Activated CD8-positive, alpha-beta T cell treated with anti-CD3 and anti-CD28 coated beads, Interleukin-2, amount 10 ng/mL, durations not matched to agents 7 days and 5 days (primary cell): ENCODE measurements around the gene VTN. TPM values are rescaled to one million over a fixed set of nuclear protein-coding genes. Genes with fewer than 3 reads are reported as not detected.

Experiments
- ATAC-seq: fragments of 150-1000 bp; cut with Tn5 transposase; one replicate; pipeline ENCODE4 v1.10.0; 2021; ENCODE audit warnings: moderate library complexity
- CTCF ChIA-PET: fragments of 350-600 bp; sonication (Branson Sonifier 250); formaldehyde crosslinking; loops from one replicate; lab custom pipeline; 2021; ENCODE audit warnings: antibody characterized with exemption; lab: Charles Lee
- POLR2A ChIA-PET: fragments of 350-600 bp; sonication (Branson Sonifier 250); formaldehyde crosslinking; loops from one replicate; lab custom pipeline; 2021; ENCODE audit warnings: antibody characterized with exemption; lab: Charles Lee
- DNase-seq: peaks from one replicate; pipeline ENCODE4 v3.0.0-alpha.2; 2020
- H3K27ac Mint-ChIP-seq: one replicate; pipeline ENCODE4 v1.8.0; 2021; ENCODE audit warnings: mild to moderate bottlenecking, mixed read lengths
- H3K27me3 Mint-ChIP-seq: one replicate; pipeline ENCODE4 v1.8.0; 2021; ENCODE audit warnings: low read depth, mixed read lengths
- H3K36me3 Mint-ChIP-seq: one replicate; pipeline ENCODE4 v1.8.0; 2021; ENCODE audit warnings: low read depth, mixed read lengths
- H3K4me1 Mint-ChIP-seq: one replicate; pipeline ENCODE4 v1.8.0; 2021; ENCODE audit warnings: low read depth, mixed read lengths
- H3K4me3 Mint-ChIP-seq: one replicate; pipeline ENCODE4 v1.8.0; 2021; ENCODE audit warnings: mild to moderate bottlenecking, mixed read lengths
- H3K9me3 Mint-ChIP-seq: one replicate; pipeline ENCODE4 v1.8.0; 2022; ENCODE audit warnings: mixed read lengths; ENCODE audit not compliant: insufficient read depth
- total RNA-seq, 2 experiments: library from RNA; stranded (reverse); gene quantifications; one replicate each; pipeline ENCODE4 v1.2.3, GENCODE V29; 2021

The VTN gene
- total RNA-seq, 2 experiments from 2014 or later: not detected

DNA sequence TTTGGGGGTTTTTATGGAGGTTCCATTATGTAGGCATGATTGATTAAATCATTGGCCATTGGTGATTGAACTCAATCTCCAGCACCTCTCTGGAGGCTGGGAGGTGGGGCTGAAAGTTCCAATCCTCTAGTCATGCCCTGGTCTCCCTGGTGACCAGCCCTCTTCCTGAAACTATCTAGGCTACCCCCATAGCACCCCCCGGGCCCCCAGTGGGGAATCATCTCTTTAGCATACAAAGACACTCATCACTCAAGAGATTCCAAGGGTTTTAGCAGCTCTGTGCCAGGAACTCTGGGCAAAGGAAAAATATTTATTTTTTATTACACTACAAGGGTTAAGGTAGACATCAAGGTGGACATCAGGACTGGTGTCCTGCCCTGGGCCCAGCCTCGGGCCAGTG lies 25.3 kb upstream of the VTN start:
- Mint-ChIP-seq H3K36me3 (peaks cover 16% of the 10 kb centered on the region), H3K4me3 (no peak overlapping the region), H3K27me3 (no peaks in the 10 kb centered on the region), H3K9me3 (no peaks in the 10 kb centered on the region), H3K27ac (no peak overlapping the region), H3K4me1 (peaks cover 5% of the 10 kb centered on the region)
- ATAC-seq: no peak
- no peak for DNase-seq
- POLR2A ChIA-PET: no interaction called here
- CTCF ChIA-PET: no interaction called here

DNA sequence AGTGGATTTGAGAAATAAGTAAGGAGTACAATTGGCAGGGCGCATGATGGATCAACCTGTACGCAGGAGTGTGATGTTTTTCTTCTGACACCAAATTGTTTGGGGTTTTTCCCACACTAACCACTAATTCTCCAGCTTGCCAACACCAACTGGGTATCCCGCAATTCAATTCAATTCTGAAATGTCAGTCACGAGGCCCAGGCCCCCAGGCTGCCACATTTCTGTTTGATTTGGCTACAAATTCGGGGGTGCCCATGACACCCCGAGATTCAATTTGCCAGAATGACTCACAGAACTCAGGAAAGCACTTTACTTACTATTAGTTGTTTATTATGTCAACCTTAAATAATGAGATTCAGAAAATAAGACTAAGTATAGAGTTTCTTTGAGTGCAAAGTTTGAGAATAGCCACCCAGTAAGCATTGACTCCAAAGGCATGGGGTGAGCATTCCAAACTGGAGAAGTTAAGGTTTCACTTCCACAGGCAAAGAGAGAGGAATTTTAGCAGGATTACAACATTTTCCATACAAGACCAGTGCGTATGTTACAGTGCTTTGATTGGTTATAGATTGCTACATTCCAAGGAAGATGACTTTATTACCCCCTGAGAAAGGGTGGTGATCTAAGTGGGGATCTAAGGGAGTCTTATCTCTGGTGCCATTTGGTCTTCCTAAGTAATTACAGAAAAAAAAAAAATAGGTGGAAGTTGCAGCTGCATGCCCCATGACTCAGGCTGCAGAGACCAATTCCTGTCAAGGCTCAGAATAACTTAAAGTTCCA lies 24.4 kb upstream of the VTN start:
- Mint-ChIP-seq H3K36me3 (peaks cover 25% of the 10 kb centered on the region), H3K4me3 (no peak overlapping the region), H3K4me1 (peaks cover 5% of the 10 kb centered on the region), H3K27ac (no peak overlapping the region), H3K9me3 (no peaks in the 10 kb centered on the region), H3K27me3 (no peaks in the 10 kb centered on the region)
- CTCF ChIA-PET: interaction anchor here (1.2 kb wide), 1 partner anchor 22 kb away, joined by 3 read pairs; no protein-coding TSS in a partner anchor
- POLR2A ChIA-PET: interaction anchor here (0.9 kb wide), 1 partner anchor 10 kb away, joined by 5 read pairs; no protein-coding TSS in a partner anchor
- no peak for ATAC-seq
- DNase-seq: no peak

DNA sequence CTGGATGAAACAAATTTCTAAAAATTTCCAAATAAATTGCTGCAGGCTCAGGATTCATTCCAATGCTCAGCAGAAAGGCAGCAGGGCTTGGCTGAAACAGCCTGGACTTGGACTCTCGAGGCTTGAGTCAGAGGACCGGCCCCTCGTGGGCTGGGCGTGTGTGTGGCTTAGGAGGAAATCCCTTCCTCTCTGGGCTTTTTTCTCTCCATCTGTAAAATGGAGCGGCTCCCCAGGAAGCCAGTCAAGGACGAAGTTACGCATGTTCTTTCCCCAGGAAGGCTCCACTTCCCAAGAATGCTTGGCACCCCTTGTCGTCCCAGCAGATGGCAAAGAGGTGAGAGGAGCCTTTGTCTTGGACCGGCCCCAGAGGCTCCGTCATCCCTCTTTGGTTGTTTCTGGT lies 22.4 kb upstream of the VTN start:
- peaks cover 5% of the 10 kb centered on the region for H3K4me1 Mint-ChIP-seq
- no peaks in the 10 kb centered on the region for H3K9me3 Mint-ChIP-seq
- ATAC-seq: no peak
- no peaks in the 10 kb centered on the region for H3K27me3 Mint-ChIP-seq
- H3K36me3 Mint-ChIP-seq: peaks cover 32% of the 10 kb centered on the region
- no peak overlapping the region for H3K4me3 Mint-ChIP-seq
- POLR2A ChIA-PET: no interaction called here
- DNase-seq: no peak
- H3K27ac Mint-ChIP-seq: no peak overlapping the region
- CTCF ChIA-PET: no interaction called here

DNA sequence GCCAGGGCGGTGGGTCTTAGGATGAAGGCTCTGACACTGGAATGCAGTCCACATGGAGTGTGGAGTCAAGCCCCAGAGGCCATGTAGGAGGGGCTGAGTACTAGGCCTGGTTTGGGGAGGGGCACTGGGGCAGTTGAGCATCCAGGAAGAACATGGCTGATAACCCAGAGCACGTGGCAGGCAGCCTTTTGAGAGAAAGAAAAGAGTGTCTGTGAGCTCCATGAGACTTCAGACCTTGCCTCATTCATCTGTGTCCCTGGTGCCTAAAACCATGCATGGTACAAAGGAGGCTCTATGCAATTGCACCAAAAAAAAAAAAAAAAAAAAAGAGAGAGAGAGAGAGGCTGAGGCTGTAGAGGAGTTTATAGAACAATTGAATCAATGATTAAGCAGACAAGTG lies 21.3 kb upstream of the VTN start:
- DNase-seq (no peak), ATAC-seq (no peak)
- Mint-ChIP-seq H3K4me3 (no peak overlapping the region), H3K9me3 (no peaks in the 10 kb centered on the region), H3K36me3 (peaks cover 33% of the 10 kb centered on the region), H3K4me1 (peaks cover under 1% of the 10 kb centered on the region), H3K27ac (no peak overlapping the region), H3K27me3 (no peaks in the 10 kb centered on the region)
- CTCF ChIA-PET: interaction anchor here (1.1 kb wide), 2 partner anchors 8 to 25 kb away, joined by 3 to 4 read pairs; no protein-coding TSS in a partner anchor
- POLR2A ChIA-PET: no interaction called here

DNA sequence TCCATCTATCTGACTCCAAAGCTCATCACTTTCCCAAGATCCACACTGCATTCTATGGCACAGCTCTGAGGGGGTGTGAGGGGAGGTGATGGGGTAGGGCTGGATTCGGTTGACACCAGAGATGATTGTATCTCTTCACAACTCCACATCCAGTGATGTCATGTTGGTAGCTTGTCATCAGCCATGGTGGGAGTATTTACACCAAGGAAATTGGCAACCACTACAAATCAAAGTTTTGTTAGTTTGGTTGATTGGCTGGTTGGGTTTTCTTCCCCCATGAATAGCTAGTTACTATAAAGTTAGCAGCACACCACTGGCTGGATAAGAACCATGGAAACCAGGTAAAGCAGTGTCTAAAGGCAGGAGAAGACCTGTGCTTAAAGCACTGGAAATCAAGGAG lies 20.9 kb upstream of the VTN start:
- H3K4me1 Mint-ChIP-seq: no peaks in the 10 kb centered on the region
- POLR2A ChIA-PET: no interaction called here
- no peaks in the 10 kb centered on the region for H3K27me3 Mint-ChIP-seq
- no peak for ATAC-seq
- DNase-seq: no peak
- H3K27ac Mint-ChIP-seq: no peak overlapping the region
- H3K36me3 Mint-ChIP-seq: peaks cover 33% of the 10 kb centered on the region
- CTCF ChIA-PET: interaction anchor here (1.1 kb wide), 2 partner anchors 8 to 25 kb away, joined by 3 to 4 read pairs; no protein-coding TSS in a partner anchor
- H3K9me3 Mint-ChIP-seq: no peaks in the 10 kb centered on the region
- no peak overlapping the region for H3K4me3 Mint-ChIP-seq

DNA sequence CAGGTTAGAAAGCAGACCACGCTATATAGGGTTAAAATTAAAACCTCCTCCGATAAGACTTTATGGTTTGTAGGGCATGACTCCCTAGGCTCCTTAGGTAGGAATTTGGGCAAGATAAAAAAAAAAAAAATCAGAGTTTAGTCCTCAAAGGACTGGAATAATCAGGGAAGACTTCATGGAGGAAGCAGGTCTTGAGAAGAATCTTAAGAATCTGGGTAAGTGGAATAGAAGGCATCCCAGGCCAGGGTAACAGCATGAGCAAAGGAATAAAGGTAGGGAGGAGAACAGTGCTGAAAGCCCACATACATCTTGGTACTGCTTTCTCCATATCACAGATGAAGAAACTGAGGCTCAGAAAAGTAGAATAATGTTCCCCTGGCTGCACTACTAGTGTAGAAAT lies 20.5 kb upstream of the VTN start:
- POLR2A ChIA-PET: no interaction called here
- no peak overlapping the region for H3K27ac Mint-ChIP-seq
- H3K27me3 Mint-ChIP-seq: no peaks in the 10 kb centered on the region
- no peaks in the 10 kb centered on the region for H3K9me3 Mint-ChIP-seq
- peaks cover under 1% of the 10 kb centered on the region for H3K4me1 Mint-ChIP-seq
- CTCF ChIA-PET: interaction anchor here (1.1 kb wide), 2 partner anchors 8 to 26 kb away, joined by 3 to 4 read pairs; no protein-coding TSS in a partner anchor
- peaks cover 33% of the 10 kb centered on the region for H3K36me3 Mint-ChIP-seq
- ATAC-seq (no peak), DNase-seq (no peak)
- H3K4me3 Mint-ChIP-seq: no peak overlapping the region

DNA sequence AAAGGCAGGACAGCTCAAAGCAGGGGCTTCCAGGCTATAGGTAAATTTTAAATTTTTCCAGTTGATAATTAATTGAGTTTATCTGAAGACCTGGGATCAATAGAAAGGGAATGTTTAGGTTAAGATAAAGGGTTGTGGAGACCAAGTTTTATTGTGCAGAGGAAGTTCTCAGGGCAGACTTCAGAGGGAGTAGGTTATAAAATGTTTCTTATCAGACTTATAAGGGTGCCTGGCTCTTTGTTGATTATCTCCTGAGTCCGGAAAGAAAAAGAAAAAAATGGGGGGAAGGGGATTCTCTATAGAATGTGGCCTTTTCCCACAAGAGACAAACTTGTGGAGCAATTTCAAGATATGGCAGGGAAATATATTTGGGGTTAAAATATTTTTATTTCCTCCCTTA lies 20.0 kb upstream of the VTN start:
- ChIA-PET CTCF (no interaction called here), POLR2A (no interaction called here)
- peaks cover 33% of the 10 kb centered on the region for H3K36me3 Mint-ChIP-seq
- peaks cover 5% of the 10 kb centered on the region for H3K4me1 Mint-ChIP-seq
- no peaks in the 10 kb centered on the region for H3K27me3 Mint-ChIP-seq
- no peak for DNase-seq
- H3K9me3 Mint-ChIP-seq: no peaks in the 10 kb centered on the region
- H3K27ac Mint-ChIP-seq: no peak overlapping the region
- no peak overlapping the region for H3K4me3 Mint-ChIP-seq
- ATAC-seq: no peak

DNA sequence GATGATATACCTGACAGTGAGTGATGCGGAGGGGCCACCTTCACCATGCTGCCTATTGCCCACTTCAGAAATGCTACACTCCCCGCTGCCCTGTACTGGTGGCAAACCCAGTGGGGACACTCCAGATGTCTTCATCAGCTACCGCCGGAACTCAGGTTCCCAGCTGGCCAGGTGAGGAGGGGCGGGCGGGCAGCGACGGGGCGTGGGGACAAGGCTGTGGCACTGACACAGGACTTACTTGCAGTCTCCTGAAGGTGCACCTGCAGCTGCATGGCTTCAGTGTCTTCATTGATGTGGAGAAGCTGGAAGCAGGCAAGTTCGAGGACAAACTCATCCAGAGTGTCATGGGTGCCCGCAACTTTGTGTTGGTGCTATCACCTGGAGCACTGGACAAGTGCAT lies 18.0 kb upstream of the VTN start:
- Mint-ChIP-seq H3K27ac (no peak overlapping the region), H3K4me1 (peaks cover 16% of the 10 kb centered on the region), H3K36me3 (peaks cover 28% of the 10 kb centered on the region), H3K9me3 (no peaks in the 10 kb centered on the region), H3K4me3 (no peak overlapping the region), H3K27me3 (no peaks in the 10 kb centered on the region)
- ChIA-PET CTCF (interaction anchor here (1.4 kb wide), 1 partner anchor 30 kb away, joined by 3 read pairs; no protein-coding TSS in a partner anchor), POLR2A (no interaction called here)
- no peak for DNase-seq
- ATAC-seq: no peak

DNA sequence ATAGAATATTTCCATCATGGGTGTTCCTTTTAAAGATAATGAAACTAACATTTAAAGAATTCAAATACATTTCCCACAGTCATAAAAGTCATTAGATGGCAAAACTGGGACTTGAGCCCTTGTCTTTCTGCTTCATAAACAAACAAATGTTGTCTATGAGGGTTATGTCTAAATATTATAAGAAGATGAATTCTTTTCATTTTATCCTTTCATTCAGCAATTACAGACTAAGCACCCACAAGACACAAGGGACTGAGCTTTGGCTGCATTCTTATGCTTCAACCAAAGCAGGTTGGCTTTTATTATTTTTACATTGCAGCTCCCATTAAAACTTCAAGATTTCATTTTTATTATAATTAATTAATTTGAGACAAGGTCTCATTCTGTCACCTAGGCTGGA lies 16.3 kb upstream of the VTN start:
- no peak for ATAC-seq
- ChIA-PET POLR2A (interaction anchor here (1.4 kb wide), 1 partner anchor 29 kb away, joined by 4 read pairs; the partner anchor contains the start of gene POLDIP2), CTCF (interaction anchor here (5.0 kb wide), 1 partner anchor 30 kb away, joined by 23 read pairs; no protein-coding TSS in a partner anchor)
- Mint-ChIP-seq H3K4me1 (peaks cover 20% of the 10 kb centered on the region), H3K27ac (no peak overlapping the region), H3K36me3 (peaks cover 30% of the 10 kb centered on the region), H3K4me3 (no peak overlapping the region), H3K27me3 (peaks cover 4% of the 10 kb centered on the region), H3K9me3 (no peaks in the 10 kb centered on the region)
- no peak for DNase-seq

DNA sequence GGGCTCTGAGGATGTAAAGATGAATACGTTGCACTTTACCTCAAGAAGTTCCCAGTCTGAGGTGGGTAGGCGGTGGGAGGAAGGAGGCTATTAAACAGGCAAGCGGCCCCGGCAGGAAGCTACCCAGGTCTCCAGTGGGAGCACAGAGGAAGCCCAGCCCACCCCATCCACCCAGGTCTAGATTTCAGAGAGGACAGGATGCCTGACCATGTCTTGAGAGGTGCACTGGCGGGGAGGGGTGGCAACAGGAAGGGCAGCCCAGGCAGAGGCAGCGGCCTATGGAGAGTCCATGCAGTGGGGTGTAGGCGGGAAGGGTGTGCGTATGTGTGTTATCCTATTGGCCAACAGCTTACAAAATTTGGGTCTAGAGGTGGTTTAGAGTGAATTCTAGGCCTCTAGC lies 15.3 kb upstream of the VTN start:
- CTCF ChIA-PET: interaction anchor here (1.6 to 5.0 kb wide), 2 partner anchors 31 to 133 kb away, joined by 3 to 23 read pairs; no protein-coding TSS in a partner anchor
- peaks cover 21% of the 10 kb centered on the region for H3K36me3 Mint-ChIP-seq
- H3K9me3 Mint-ChIP-seq: no peaks in the 10 kb centered on the region
- ATAC-seq: no peak
- H3K4me1 Mint-ChIP-seq: peaks cover 23% of the 10 kb centered on the region
- POLR2A ChIA-PET: interaction anchor here (1.1 to 2.1 kb wide), 4 partner anchors 13 to 50 kb away, joined by 4 to 20 read pairs (median 4); partner anchors contain the start of genes IFT20, POLDIP2, SARM1 and TNFAIP1
- DNase-seq: no peak
- peak overlapping the region; percentile 66 for H3K27ac Mint-ChIP-seq
- peak overlapping the region; percentile 83 for H3K4me3 Mint-ChIP-seq
- H3K27me3 Mint-ChIP-seq: peaks cover 4% of the 10 kb centered on the region

DNA sequence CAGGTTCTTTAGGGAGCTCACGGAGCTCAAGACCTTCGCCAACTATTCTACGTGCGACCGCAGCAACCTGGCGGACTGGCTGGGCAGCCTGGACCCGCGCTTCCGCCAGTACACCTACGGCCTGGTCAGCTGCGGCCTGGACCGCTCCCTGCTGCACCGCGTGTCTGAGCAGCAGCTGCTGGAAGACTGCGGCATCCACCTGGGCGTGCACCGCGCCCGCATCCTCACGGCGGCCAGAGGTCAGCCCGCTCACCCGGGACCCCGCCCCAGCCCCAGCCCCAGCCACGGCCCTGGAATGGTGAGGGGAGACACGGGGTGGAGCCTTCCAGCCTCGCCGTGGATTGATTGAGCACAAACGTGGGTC lies 14.9 kb upstream of the VTN start:
- peak; percentile 24 for ATAC-seq
- no peaks in the 10 kb centered on the region for H3K9me3 Mint-ChIP-seq
- peaks cover 17% of the 10 kb centered on the region for H3K36me3 Mint-ChIP-seq
- H3K4me3 Mint-ChIP-seq: peak overlapping the region; percentile 83
- peak overlapping the region; percentile 82 for H3K27ac Mint-ChIP-seq
- peaks cover 6% of the 10 kb centered on the region for H3K27me3 Mint-ChIP-seq
- peaks cover 23% of the 10 kb centered on the region for H3K4me1 Mint-ChIP-seq
- CTCF ChIA-PET: interaction anchor here (1.1 to 5.0 kb wide), 4 partner anchors 15 to 133 kb away, joined by 3 to 23 read pairs (median 4); partner anchors contain the start of genes POLDIP2 and VTN
- POLR2A ChIA-PET: interaction anchor here (0.6 to 2.1 kb wide), 10 partner anchors 9 to 1071 kb away, joined by 3 to 20 read pairs (median 4); partner anchors contain the start of genes IFT20, POLDIP2, SARM1 and TNFAIP1
- no peak for DNase-seq
